ENCODE measurements around the gene MPIG6B.

Gene MPIG6B

GRCh38 chr6:31723980-31724691 lies 963 bp downstream of the MPIG6B start:
- no peak for DNase-seq

- DNase-seq = no peak
Observed at GRCh38 chr6:31725502-31726350, 2.6 kb downstream of the MPIG6B start.

GRCh38 chr6:31727034-31727716 lies 4.0 kb downstream of the MPIG6B start:
- DNase-seq = no peak

GRCh38 chr6:31727717-31728671 lies 4.8 kb downstream of the MPIG6B start:
- no peak for DNase-seq

- no peak for DNase-seq
Observed at GRCh38 chr6:31728767-31729514, 5.8 kb downstream of the MPIG6B start, which contains the start of gene DDAH2. Gene DDAH2, minus strand, starts transcription at chr6:31729299. Its CDS starts 138 bp downstream, at chr6:31729161.

- peak; percentile 44 for DNase-seq
Observed at GRCh38 chr6:31729515-31729978, 6.4 kb downstream of the MPIG6B start.

GRCh38 chr6:31729979-31730630 lies 6.9 kb downstream of the MPIG6B start:
- no peak for DNase-seq

- no peak for DNase-seq
Observed at GRCh38 chr6:31730631-31731086, 7.5 kb downstream of the MPIG6B start.

GRCh38 chr6:31732029-31732428 lies 8.9 kb downstream of the MPIG6B start:
- DNase-seq = no peak

- DNase-seq = no peak
Observed at GRCh38 chr6:31733734-31734133, 10.6 kb downstream of the MPIG6B start.

- DNase-seq = no peak
Observed at GRCh38 chr6:31734247-31734820, 11.2 kb downstream of the MPIG6B start.

GRCh38 chr6:31734821-31735406 lies 11.7 kb downstream of the MPIG6B start:
- no peak for DNase-seq

GRCh38 chr6:31736021-31736767 lies 13.0 kb downstream of the MPIG6B start, which contains the start of gene CLIC1:
Gene CLIC1, minus strand, starts transcription at chr6:31736530. Its CDS starts 230 bp downstream, at chr6:31736300.
- peak; percentile 37 for DNase-seq

GRCh38 chr6:31736768-31737314 lies 13.7 kb downstream of the MPIG6B start:
- DNase-seq = no peak

GRCh38 chr6:31737315-31737990 lies 14.3 kb downstream of the MPIG6B start:
- DNase-seq = peak; percentile 45

GRCh38 chr6:31737991-31738979 lies 15.1 kb downstream of the MPIG6B start:
- DNase-seq = peak; percentile 84

Data from NCI-H1092 (cell line).